HEK293 (cell line): ENCODE results near the gene KRTAP21-3.

Source experiments
- CTCF ChIP-seq: fragments of 450-650 bp; formaldehyde crosslinking; IDR thresholded peaks from 2 replicates; pipeline ENCODE4 v1.5.1; 2016; ENCODE audit warnings: missing biosample characterization, missing genetic modification characterization
- GLIS2 ChIP-seq: fragments of 450-650 bp; formaldehyde crosslinking; IDR thresholded peaks from 2 replicates; pipeline ENCODE4 v1.5.1; 2016; ENCODE audit warnings: missing biosample characterization, missing genetic modification characterization

GRCh38 chr21:30758306-30758705 is 39.7 kb upstream of the KRTAP21-3 start:
- TF ChIP-seq GLIS2 (tag by site-specific recombination): no peak
- TF ChIP-seq CTCF (tag by site-specific recombination): no peak
